DMS 273 treated with DMSO at 0.1 percent for 48 hours (cell line): ENCODE measurements around the gene ZDHHC8.

ENCODE experiments used
- DNase-seq: peaks from one replicate; lab custom pipeline; 2025; lab: John Stamatoyannopoulos, UW

ZDHHC8 gene

GRCh38 chr22:20130319-20130718, 1.3 kb upstream of the ZDHHC8 start:
- no peak for DNase-seq

GRCh38 chr22:20130731-20131596, 640 bp upstream of the ZDHHC8 start:
- no peak for DNase-seq

- DNase-seq = no peak
Observed at GRCh38 chr22:20131859-20132685, 468 bp downstream of the ZDHHC8 start.

GRCh38 chr22:20132686-20133246, 1.2 kb downstream of the ZDHHC8 start:
- DNase-seq = no peak

GRCh38 chr22:20133930-20134549, 2.4 kb downstream of the ZDHHC8 start:
- no peak for DNase-seq

GRCh38 chr22:20135265-20135664, 3.7 kb downstream of the ZDHHC8 start:
- no peak for DNase-seq

GRCh38 chr22:20135806-20136602, 4.4 kb downstream of the ZDHHC8 start:
- no peak for DNase-seq

GRCh38 chr22:20136603-20136873, 4.9 kb downstream of the ZDHHC8 start:
- DNase-seq = no peak

- DNase-seq = no peak
Observed at GRCh38 chr22:20137113-20137512, 5.5 kb downstream of the ZDHHC8 start.

GRCh38 chr22:20137671-20138416, 6.2 kb downstream of the ZDHHC8 start:
- no peak for DNase-seq

GRCh38 chr22:20138417-20138738, 6.8 kb downstream of the ZDHHC8 start:
- DNase-seq = no peak

GRCh38 chr22:20138868-20139267, 7.3 kb downstream of the ZDHHC8 start:
- DNase-seq = no peak

- no peak for DNase-seq
Observed at GRCh38 chr22:20139391-20140106, 7.9 kb downstream of the ZDHHC8 start.

- DNase-seq = no peak
Observed at GRCh38 chr22:20140107-20140445, 8.5 kb downstream of the ZDHHC8 start.

- DNase-seq = no peak
Observed at GRCh38 chr22:20140521-20140964, 8.9 kb downstream of the ZDHHC8 start.

- DNase-seq = no peak
Observed at GRCh38 chr22:20141186-20142077, 9.8 kb downstream of the ZDHHC8 start.

GRCh38 chr22:20142711-20143621, 11.4 kb downstream of the ZDHHC8 start:
- DNase-seq = no peak

GRCh38 chr22:20143883-20144665, 12.5 kb downstream of the ZDHHC8 start:
- no peak for DNase-seq
